ENCODE measurements around the gene DGCR6L.
"Not testable (repeated sequence)": the region's sequence is repeated elsewhere in the genome, so short reads cannot be mapped to it uniquely, and the experiment has no call there.

DGCR6L gene

DNA sequence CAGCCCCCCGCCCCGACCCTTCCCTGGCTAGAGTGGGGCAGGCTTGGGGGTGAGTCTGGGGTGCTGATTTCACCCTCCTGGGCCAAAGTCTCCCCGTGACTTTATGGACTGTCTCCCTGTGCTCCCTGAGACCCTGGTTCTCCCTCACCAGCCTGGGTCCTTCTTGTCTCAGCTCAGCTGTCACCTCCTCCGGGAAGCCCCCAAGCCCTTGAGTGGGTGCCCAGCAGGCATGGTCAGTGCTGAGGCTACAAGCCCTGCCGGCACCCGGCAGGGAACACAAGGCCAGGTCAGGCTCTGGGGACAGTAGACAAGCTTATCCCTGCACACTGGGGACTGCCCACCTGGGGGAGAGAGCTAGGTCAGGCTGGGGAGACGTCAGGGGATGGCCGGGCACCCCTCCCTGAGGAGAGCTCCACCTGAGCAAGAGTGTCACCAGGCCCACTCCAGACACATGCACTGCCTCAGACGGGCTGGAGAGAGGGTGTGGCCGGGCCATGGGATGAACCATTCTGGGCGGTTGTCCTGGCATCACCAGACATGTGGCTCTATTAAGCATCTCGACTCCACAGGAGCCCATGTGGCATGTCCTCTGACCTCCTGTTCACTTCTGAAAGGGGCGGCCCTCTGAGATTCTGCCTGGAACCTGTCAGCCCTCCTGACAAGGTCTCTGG, 29.1 kb downstream of the DGCR6L start:
- DNase-seq = no peak

DNA sequence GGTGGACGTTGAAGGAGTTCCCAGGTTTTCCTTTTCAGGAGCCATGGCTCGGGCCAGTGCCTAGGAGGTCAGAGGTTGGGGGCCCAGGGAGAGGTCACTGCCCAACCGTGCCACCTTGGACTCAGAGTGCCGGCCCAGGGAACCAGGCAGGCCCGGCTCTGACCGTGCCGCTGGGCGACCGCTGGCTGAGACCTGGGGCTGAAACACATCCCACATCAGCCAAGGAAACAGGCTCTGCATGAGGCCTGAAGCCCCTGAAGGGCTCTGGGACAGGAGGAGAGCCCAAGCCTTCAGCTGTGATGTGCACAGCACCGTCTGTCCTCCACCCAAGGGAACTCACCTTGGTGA, 29.8 kb downstream of the DGCR6L start:
- no peak for DNase-seq

DNA sequence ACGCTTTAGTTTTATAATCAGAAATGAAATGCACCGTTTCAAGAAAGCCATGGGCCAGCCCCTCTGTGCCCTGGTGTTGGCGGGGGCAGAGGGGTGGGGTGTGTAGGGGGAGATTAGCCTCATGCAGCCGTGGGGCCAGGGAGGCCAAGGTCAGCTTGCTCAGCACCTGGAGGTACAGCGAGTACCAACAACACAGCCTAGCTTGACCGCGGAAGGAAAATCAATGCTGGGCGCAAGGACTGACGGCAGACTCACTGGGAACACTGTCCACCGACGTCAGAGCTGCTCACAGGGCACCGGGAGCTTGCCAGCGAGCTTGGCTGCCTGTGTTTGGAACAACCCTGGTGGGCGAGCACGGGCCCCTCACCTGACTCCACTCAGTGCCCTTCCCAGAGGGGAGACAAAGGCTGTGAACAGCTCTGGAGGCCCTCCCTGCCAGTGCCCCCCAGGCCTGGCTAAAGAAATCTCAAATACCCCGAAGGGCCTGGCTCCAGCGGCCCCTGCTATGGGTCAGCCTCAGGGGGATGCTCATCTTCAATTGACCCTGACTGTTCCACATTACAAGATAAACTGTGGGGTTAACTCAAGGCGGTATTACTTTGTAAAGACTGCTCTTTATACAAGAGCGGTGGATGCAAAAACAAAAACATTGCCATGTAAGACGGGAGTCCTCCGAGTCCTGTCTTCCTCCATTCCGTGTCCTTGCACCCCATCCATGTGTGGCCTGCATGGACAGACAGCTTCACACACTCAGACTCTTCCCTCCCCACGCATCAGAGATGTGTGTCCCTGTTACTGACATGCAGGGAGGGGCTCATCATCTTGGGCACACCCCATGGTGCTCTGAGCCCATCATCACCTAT, 30.4 kb downstream of the DGCR6L start:
- not testable (repeated sequence) for DNase-seq

- not testable (repeated sequence) for DNase-seq
Measured at GRCh38 chr22:20286784-20287423, 33.0 kb downstream of the DGCR6L start.

DNA sequence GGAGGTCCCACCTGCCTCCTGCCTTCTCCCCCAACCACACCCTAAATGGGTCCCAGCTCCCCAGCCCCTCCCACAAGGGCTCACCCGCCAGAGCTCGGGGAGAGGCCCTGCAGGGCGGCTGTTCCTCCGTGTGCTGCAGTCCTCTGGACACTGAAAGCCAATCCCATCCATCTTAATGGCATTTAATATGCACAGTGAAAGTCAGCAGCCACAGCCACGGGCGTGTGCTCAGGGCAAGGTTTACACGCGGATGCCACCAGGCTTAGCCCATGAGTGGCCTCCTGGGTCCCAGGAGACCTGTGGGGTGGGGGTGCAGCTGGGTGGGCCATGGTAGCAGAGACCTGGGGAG, 33.6 kb downstream of the DGCR6L start:
- DNase-seq = not testable (repeated sequence)

- DNase-seq = peak; percentile 91
Measured at GRCh38 chr22:20285473-20286311, 34.2 kb downstream of the DGCR6L start.

- no peak for DNase-seq
Measured at GRCh38 chr22:20284471-20285086, 35.3 kb downstream of the DGCR6L start.

- no peak for DNase-seq
Measured at GRCh38 chr22:20283674-20284066, 36.2 kb downstream of the DGCR6L start.

- DNase-seq = no peak
Measured at GRCh38 chr22:20282901-20283673, 36.8 kb downstream of the DGCR6L start.

- DNase-seq = no peak
Measured at GRCh38 chr22:20281891-20282290, 38.0 kb downstream of the DGCR6L start.

DNA sequence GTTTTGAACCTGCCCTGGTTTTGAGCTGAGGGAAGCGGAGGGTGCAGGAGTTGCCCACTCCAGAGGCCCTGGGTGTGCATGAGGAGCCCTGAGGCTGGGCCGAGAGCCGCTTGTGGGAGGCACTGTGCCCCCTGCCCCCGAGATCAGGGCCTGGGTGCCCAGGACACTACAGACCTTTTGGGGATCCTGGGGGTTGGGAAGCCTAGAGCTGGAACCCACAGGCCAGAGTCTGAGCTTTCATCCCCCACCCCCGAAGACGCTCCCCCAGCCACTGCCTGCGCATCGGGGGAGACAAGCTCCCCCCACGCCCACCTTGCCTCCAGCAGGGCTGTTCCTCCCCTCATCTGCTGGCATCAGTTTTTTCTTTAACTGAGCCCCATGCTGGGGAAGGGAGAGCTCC, 38.4 kb downstream of the DGCR6L start:
- DNase-seq = not testable (repeated sequence)

- no peak for DNase-seq
Measured at GRCh38 chr22:20280866-20281265, 39.0 kb downstream of the DGCR6L start.

GRCh38 chr22:20280163-20280562, 39.7 kb downstream of the DGCR6L start:
- not testable (repeated sequence) for DNase-seq

DNA sequence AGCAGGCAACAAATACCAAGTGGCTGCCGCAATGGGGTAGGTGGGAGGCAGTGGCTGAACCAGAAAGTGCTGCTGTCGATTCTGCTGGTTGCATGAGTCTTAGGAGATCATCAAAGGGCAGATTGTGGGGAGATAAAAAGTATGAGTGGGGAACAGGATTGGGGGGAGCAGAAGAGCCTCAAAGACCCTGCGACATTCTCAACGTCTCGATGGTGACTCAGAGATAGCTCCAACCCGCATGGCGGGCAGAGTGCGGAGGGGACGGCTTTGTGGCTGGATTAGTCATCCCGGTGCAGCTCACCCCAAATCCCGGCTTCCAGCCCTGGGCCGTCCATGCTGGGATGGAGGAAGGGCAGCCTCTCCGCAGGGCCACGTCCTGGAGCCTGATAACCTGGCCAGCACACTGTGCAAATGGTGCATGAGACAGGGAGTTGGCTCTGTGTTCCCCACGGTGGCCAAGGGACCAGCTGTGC, 40.2 kb downstream of the DGCR6L start:
- DNase-seq = no peak

DNA sequence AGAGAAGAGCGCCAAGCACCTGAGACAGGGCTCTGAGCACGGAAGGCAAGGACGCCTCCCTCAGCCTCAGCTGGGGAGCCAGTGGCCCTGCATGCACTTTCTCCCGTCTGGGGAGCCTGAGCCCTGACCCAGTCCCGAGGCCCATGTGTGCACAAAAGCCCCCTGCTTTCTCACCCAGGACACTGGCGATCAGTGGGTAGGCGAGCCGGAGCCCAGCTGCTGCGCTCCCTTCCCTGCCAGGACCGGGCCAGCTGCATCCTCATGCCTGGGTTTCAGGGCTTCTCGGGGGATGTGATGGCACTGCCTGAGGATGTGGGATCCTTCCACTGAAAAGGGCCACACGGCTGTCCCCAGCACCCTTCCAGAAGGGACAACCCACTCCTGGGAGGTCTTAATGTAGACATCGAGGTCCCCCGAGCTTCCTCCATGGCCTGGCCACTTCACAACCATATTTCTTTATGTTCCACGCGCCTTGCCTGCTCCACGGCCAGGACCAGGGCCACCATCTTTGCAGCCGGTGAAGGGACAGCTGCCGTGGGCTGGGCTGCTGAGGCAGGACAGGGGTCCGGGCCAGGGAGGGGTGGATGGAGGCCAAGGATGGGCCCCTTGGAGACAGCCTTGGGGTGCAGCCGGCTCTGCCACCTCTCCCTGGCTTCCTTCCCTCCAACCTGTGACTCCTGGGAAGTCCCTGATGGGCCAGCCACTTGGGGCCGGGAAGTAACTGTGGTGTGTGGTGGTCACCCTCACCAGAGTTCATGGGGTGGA, 41.0 kb downstream of the DGCR6L start:
- not testable (repeated sequence) for DNase-seq

DNA sequence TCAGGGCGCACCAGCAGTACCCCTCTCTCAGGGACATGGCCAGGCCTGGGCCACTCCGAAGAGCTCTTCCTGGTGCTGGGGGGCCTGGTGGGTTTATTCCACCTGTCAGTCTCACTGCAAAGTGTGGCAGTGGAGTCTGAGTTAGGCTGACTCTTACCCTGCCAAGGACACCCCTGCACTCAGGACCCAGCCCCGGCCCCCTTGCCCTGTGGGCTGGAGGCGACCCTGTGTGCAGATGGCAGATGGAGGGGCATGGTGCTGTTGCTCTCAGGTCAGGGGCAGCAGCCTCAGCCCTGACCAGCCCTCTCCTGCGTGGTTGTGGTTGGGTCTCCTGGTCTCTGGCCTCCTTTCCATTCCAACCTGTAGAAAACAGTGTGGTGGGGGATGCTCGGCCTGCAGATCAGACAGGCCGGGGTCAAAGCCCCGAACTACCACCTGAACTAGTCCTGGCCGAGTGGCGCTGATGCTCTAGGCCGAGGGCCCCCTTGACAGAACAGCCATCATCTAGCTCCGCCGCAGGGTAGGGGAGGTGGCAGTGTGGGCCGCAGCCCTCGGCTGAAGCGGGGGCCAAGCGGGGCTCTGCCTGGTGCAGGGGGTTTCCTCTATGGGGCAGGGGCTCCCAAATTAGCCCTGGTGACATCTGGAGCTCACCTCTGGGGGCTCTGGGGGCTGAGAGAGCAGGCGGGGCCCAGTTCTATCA, 41.8 kb downstream of the DGCR6L start:
- DNase-seq = not testable (repeated sequence)

- DNase-seq = no peak
Measured at GRCh38 chr22:20276468-20276867, 43.4 kb downstream of the DGCR6L start.

- no peak for DNase-seq
Measured at GRCh38 chr22:20275836-20276235, 44.0 kb downstream of the DGCR6L start.

DNA sequence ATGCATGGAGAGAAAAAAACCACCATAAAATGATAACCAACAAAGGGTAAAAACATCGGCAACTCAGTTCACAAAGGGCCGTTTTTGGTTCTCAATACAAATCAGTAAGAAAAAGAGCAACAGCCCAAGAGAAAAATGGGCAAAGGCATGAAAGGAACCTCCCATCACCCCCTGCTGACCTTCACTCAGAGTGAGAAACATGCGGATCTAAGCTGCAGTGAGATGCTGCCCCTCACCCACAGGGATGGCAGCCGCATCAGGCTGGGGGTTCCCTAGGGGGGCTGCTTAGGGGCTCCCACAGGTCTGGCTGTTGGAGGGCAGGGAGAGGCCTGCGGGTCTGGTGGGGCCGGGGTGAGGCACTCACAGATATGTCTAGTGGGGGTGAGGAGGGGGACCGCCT, 44.5 kb downstream of the DGCR6L start:
- not testable (repeated sequence) for DNase-seq

- DNase-seq = not testable (repeated sequence)
Measured at GRCh38 chr22:20274374-20274773, 45.5 kb downstream of the DGCR6L start.
